Measurements from ENCODE around the gene CMTM6.

The CMTM6 gene

DNA sequence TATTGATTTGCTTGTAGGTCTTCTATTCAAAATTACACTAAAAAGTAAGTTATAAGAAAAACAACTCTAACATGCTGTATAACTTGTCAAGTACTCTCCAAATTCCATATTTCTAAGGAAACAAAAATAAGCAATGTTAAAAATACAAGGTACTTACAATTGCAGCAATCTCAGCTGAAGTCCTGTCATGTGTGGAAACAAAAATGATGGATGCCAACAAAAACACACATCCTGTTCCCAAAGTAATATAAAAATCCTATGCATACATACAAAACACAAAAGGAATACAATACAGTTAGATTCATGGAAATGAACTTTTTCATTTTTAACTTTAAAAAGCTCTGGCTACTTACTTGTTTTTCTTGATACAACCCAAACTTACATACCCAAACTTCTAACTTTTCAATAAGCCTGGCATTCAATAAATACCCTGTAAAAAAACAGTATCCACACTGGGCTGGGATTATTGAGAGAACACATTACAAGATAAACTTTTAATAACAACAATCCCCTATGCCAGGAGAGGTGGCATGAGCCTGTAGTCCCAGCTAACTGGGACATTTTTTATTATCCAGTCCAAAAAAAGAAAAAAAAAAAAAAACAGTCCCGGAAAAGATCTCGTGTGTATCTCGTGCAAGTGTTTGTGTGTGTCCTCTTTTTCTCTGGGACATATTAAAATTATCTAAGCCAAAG lies 14.7 kb downstream of the CMTM6 start:
- no peak for TF ChIP-seq GATA3 (IDR thresholded peaks at IDR 0.05; ENCODE audit: low read depth, low read length)
- TF ChIP-seq GATA2 (IDR thresholded peaks at IDR 0.05; ENCODE audit: low read depth, low read length) = no peak

DNA sequence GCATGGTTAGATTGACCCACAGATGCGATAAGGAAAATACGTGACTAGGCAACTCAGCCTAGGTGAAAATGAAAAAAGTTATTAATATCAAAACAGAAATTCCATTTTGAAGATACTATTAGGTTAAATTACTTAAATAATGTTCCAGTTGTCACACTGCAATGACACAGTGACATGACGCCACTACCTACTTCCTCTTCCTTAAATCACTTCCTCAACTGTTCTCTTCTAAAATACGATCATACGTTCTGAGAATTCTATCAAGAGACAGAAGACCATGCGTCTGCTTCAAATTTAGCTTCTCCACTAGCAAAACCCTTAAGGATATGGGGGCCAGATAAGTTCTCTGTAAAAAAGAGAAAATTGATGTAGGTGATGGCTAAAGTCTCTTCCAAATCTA lies 18.2 kb downstream of the CMTM6 start:
- TF ChIP-seq GATA2 (IDR thresholded peaks at IDR 0.05; ENCODE audit: low read depth, low read length) = no peak
- TF ChIP-seq GATA3 (IDR thresholded peaks at IDR 0.05; ENCODE audit: low read depth, low read length) = no peak

DNA sequence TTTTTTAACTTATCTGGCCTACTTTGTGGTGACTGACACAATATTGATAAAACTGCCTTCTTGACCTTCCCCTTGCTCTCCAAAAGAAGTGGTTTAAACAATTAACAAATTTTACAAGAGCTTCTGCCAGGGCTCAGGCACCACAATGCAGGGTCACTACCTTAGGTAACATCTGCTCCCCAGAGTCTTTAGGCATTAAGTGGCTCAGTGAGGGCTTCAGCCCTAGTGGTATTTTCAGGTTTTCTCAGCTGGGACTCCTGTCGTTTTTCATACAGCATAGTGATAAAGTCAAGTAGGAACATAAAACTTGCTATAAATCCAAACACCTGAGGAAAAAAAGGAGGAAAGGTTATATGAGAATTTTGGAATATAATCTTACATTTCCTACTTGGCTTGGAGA lies 18.9 kb downstream of the CMTM6 start:
- no peak for TF ChIP-seq GATA2 (IDR thresholded peaks at IDR 0.05; ENCODE audit: low read depth, low read length)
- no peak for TF ChIP-seq GATA3 (IDR thresholded peaks at IDR 0.05; ENCODE audit: low read depth, low read length)

DNA sequence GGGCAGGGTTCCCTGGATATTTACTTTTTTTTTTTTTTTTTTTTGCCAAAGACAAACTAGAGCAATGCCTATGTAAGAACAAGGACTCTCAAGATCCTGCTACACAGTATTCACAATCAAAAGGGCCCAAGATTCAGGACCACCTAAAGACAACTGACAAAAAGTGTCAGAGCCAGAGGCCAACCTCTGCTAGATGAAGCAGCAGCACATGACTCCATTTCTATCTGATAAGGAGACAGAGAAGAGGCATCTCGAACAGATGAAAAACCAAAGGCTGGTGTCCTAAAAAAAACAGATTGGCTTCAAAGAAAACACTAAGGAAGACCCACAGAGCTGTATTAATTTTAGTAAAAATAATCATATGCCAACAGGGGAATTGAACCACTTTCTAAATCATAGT lies 20.0 kb downstream of the CMTM6 start:
- TF ChIP-seq GATA3 (IDR thresholded peaks at IDR 0.05; ENCODE audit: low read depth, low read length) (no peak), GATA2 (IDR thresholded peaks at IDR 0.05; ENCODE audit: low read depth, low read length) (no peak)

DNA sequence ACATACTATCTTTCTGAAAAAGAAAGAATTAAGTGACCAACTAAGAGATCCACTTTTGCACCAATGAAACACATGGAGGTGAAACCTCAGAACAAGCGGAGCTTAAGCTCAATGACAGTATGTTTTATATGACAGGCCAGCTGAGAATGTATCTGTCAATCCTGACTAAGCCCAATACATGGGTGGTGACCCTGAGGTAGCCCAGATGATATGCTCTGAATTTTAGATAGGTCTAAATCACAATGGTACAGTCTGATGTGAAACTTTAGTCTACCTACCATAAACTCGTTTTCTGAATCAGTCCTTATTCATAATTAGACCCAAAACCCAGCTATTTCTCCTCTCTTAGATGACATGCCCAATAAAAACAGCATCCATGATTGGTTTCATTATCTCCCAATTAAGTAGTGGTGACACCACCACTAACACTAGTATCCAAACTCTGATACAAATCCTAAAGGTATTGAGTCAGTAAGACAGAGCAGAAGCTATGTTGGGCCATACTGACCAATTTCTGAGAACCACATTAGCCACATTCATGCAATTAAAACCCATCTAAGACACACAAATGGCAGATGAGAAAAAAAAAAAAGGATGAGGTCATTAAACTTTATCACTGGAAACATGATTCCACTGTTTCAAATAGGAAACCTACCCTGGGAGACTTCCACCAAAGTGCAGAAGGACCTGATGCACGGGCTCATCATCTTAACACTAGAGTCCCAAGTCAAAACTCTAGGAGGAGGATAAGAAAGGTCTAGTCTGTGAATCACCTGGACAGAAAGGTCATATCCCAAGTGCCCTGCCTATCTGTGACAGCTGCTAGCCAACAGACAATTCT lies 20.6 kb downstream of the CMTM6 start:
- TF ChIP-seq GATA3 (IDR thresholded peaks at IDR 0.05; ENCODE audit: low read depth, low read length) (no peak), GATA2 (IDR thresholded peaks at IDR 0.05; ENCODE audit: low read depth, low read length) (no peak)

DNA sequence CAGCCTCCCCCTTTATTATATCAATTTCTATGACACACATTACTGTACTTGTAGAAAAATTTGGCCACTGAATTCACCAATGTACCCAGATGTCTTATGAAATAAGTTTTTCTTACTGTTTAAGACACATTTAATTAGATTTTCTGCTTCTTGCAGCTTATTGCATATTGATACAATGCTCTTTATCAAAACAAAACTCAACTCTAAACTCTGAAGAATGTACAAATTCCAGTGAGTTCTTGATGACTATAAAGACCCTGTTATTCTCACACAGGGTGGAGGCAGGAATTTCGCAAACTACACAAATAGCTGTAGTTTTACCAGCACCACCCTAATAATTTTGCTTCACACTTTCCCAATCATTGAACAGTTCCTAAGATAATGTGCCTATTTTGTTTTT lies 22.0 kb downstream of the CMTM6 start:
- TF ChIP-seq GATA3 (IDR thresholded peaks at IDR 0.05; ENCODE audit: low read depth, low read length) = no peak
- no peak for TF ChIP-seq GATA2 (IDR thresholded peaks at IDR 0.05; ENCODE audit: low read depth, low read length)

DNA sequence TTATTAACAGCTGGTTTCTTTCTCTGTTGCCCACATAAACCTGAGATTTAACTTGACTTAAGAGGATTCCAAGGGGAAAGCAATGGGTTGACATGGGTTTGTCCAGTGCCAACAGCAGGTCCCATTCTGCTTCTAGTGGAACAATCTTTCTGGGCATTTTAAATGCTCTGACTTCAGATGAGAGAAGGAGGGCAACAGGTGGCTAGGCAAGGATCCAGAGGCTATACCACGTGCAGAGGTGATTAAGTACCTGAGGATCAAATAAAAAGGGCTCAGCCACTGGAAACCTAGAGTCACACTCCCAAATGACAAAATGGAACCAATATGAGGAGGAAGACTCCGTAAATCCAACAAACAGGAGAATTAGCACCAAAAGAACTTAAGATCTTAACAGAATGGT lies 28.5 kb downstream of the CMTM6 start:
- TF ChIP-seq GATA3 (IDR thresholded peaks at IDR 0.05; ENCODE audit: low read depth, low read length) (no peak), GATA2 (IDR thresholded peaks at IDR 0.05; ENCODE audit: low read depth, low read length) (no peak)

DNA sequence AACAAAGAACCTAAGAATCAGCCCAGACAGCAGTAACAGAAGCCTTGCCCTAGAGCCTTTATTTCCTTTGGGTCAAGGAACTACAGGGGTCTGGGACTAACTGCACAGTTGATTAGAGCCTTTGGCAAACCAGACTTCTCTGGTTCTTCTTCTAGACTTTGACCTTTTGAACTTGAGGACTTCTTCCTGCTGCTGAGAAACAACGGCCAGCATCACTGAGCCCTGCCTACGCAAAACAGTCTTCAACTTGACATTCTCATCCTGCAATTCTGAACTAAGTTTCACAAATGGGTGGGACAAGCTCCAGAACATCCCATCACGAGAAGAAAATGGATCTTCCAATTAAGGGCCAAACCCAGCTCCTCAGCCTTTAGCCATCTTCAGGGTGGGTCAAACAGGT lies 31.4 kb downstream of the CMTM6 start:
- no peak for TF ChIP-seq GATA2 (IDR thresholded peaks at IDR 0.05; ENCODE audit: low read depth, low read length)
- no peak for TF ChIP-seq GATA3 (IDR thresholded peaks at IDR 0.05; ENCODE audit: low read depth, low read length)

DNA sequence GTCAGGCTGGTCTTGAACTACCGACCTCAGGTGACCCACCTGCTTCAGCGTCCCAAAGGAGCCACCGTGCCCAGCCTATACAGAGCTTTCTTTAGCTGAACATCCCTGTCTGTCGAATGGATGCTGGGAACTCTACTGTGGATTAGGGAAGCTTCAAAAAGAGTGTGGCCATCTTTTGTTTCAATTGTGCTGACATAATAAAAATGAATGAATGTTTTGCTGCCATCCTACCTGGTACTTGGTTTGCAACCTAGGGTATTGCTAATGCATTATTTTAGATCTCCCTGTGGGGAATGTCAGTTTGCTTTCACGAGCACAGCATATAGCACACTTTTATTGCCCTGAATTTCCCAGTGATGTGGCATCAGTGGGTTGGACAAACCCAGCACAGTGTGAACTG lies 32.3 kb downstream of the CMTM6 start:
- TF ChIP-seq GATA3 (IDR thresholded peaks at IDR 0.05; ENCODE audit: low read depth, low read length) (no peak), GATA2 (IDR thresholded peaks at IDR 0.05; ENCODE audit: low read depth, low read length) (no peak)

DNA sequence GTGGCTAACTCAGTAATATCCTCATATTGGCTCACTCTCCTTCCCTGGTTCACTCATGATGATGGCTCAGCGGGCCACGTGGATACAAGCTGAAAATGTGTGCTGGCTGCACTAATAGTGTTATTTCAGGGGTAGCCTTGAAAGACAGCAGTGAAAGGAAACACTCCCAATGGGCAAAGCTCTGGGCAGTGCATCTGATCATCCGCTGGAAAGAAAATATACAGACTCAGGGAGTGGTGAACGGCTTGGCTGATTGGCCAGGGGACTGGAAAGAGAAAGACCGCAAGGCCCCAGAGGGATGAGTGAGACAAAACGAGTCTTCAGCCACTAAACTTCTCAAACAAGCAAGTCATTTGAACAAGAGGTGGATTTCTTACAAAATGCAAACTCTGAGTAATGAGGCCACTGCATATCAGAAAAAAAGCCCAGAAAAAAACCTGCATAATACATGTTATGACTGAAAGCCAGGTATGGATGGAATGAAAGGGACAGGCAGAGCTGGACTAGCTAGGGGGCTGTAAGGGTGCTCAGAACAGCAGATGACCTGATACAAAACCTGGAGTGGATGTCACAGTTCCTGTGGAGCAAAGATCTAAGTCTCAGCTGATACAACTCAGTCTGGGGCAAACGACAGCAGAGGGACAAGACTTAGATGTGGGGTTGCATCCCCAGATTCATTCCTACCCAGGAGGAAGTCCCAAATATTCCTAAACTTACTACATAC lies 33.3 kb downstream of the CMTM6 start:
- TF ChIP-seq GATA3 (IDR thresholded peaks at IDR 0.05; ENCODE audit: low read depth, low read length) (no peak), GATA2 (IDR thresholded peaks at IDR 0.05; ENCODE audit: low read depth, low read length) (no peak)

DNA sequence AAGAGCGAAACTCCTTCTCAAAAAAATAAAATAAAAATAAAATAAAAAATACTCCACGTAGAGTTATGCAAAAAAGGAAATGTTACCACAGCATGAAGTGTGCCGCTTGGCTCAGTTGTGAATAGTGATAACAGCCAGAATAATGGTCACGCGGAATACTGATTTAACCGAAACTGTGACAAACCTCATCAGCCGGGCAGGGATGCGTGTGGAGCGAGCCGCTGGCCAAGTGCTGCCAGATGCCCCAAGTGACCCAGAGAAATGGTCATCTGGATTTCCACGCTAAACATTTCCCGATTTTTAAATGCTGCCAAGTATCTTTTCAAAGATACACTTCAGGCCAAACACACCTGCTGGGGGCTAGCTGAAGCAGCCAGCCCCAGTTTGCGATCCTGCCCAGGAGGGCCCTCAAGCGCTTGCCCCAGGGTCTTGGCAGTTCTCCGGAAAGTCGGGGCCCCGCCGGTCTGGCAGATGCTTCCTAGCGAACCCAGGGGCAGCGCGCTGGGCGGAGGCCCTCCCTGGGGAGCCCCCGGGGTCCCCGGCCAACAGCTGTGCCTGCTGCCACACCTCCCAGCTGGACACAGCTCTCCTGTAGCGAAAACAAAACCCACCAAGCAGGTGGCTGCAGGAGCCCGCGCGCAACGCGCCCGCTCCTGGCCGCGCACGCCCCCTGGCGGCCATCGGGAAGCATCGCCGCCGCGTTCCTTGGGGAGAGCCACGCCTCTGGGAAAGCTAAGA lies 35.1 kb downstream of the CMTM6 start:
- TF ChIP-seq GATA2 (IDR thresholded peaks at IDR 0.05; ENCODE audit: low read depth, low read length) (no peak), GATA3 (IDR thresholded peaks at IDR 0.05; ENCODE audit: low read depth, low read length) (no peak)

DNA sequence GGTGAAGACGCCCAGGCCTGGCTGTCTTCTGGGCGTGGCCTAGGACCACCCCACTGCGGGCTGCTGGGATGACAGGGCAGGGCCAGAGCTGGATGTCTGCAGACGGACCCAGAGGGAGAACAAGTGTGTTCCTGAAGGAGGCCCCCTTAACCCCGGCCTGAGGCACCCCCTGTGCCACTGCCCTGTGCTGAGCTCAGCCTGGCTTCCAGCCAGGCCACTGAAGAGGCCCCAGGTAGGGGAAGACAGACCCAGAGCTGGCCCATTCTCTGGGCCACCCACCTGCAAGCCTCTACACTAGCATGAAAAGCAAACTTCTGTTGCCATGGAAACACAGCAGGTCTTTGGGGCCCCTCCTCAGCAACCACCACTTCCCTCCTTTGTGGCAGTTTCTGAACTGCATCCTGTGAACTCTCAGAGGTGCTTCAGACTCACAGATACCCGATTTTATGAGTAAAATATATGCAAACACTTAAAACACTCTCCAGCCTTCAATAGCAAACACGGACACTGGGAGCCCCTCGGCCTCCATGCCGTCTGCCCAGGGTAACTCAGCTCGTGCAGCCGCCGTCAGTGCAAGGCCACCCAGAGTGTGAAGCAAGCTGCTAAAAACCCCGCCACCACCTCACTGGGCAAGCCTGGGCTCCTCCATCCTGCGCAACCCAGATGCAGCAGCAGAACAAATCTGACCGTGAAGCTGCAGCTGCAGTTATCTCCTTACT lies 42.5 kb downstream of the CMTM6 start:
- TF ChIP-seq GATA3 (IDR thresholded peaks at IDR 0.05; ENCODE audit: low read depth, low read length) (no peak), GATA2 (IDR thresholded peaks at IDR 0.05; ENCODE audit: low read depth, low read length) (no peak)

DNA sequence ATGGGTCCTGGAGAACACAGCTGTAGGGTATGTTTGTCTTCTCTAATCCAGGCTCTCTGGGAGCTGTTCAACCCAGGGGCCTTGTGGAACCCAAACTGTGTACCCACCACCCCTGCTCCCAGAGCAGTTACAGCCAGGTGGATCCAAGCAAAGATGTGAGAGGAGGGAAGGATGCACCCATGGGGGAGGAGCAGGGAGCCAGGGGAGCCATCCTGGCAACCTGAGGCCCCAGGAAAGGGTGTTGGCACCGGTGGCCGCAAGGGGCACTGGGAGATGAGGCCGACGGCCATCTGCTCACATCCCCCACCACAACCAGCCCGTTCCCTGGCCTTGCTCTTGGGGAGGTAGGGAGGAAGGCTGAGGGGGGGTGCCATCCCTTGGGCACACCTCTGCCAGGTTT lies 43.2 kb downstream of the CMTM6 start:
- TF ChIP-seq GATA3 (IDR thresholded peaks at IDR 0.05; ENCODE audit: low read depth, low read length) = no peak
- no peak for TF ChIP-seq GATA2 (IDR thresholded peaks at IDR 0.05; ENCODE audit: low read depth, low read length)

Data from SH-SY5Y (cell line).